ENCODE data around the gene PTPRM. TPM values are rescaled to one million over a fixed set of nuclear protein-coding genes. Genes with fewer than 3 reads are reported as not detected.

PTPRM gene
- total RNA-seq, 4 donors from 2014 or later, result 21.4 to 41.8 (median 29.6) TPM

- intact Hi-C loops (cut with DNase I; ENCODE audit: low total_unique reads), result no loop called here
- no peak overlapping the region for H3K4me3 ChIP-seq (ENCODE audit: low read depth, poor library complexity, severe bottlenecking)
- TF ChIP-seq CTCF (IDR thresholded peaks at IDR 0.05) (no peak), POLR2A (IDR thresholded peaks at IDR 0.05) (no peak)
- DNase-seq (ENCODE audit: low spot score in 2 of 2), result no peak
- WGBS, 2 donors, result 92 to 94% methylated on average over 8 of the region's 8 CpGs
Measured at GRCh38 chr18:7678389-7678788, 111.3 kb downstream of the PTPRM start.

GRCh38 chr18:7678801-7679200 is 111.7 kb downstream of the PTPRM start:
- no peak for DNase-seq (ENCODE audit: low spot score in 2 of 2)
- TF ChIP-seq CTCF (IDR thresholded peaks at IDR 0.05) (no peak), POLR2A (IDR thresholded peaks at IDR 0.05) (no peak)
- WGBS, 2 donors, result 72 to 73% methylated on average over 4 of the region's 4 CpGs
- no peak overlapping the region for H3K4me3 ChIP-seq (ENCODE audit: low read depth, poor library complexity, severe bottlenecking)
- intact Hi-C loops (cut with DNase I; ENCODE audit: low total_unique reads), result no loop called here

- TF ChIP-seq POLR2A (IDR thresholded peaks at IDR 0.05), result no peak
- TF ChIP-seq CTCF (IDR thresholded peaks at IDR 0.05), result no peak
- intact Hi-C loops (cut with DNase I; ENCODE audit: low total_unique reads), result no loop called here
- 59 to 67% methylated on average over 3 of the region's 3 CpGs for WGBS, 2 donors
- no peak for DNase-seq (ENCODE audit: low spot score in 2 of 2)
- no peak overlapping the region for H3K4me3 ChIP-seq (ENCODE audit: low read depth, poor library complexity, severe bottlenecking)
Measured at GRCh38 chr18:7681298-7681697, 114.2 kb downstream of the PTPRM start.

- no peak overlapping the region for H3K4me3 ChIP-seq (ENCODE audit: low read depth, poor library complexity, severe bottlenecking)
- intact Hi-C loops (cut with DNase I; ENCODE audit: low total_unique reads), result no loop called here
- TF ChIP-seq CTCF (IDR thresholded peaks at IDR 0.05) (no peak), POLR2A (IDR thresholded peaks at IDR 0.05) (no peak)
- DNase-seq (ENCODE audit: low spot score in 2 of 2), result no peak
Measured at GRCh38 chr18:7682321-7682720, 115.2 kb downstream of the PTPRM start.

GRCh38 chr18:7683753-7684152 is 116.6 kb downstream of the PTPRM start:
- no peak for DNase-seq (ENCODE audit: low spot score in 2 of 2)
- TF ChIP-seq CTCF (IDR thresholded peaks at IDR 0.05), result no peak
- no peak for TF ChIP-seq POLR2A (IDR thresholded peaks at IDR 0.05)
- H3K4me3 ChIP-seq (ENCODE audit: low read depth, poor library complexity, severe bottlenecking), result no peak overlapping the region
- intact Hi-C loops (cut with DNase I; ENCODE audit: low total_unique reads), result no loop called here
- WGBS, 2 donors, result 90 to 98% methylated on average over 3 of the region's 3 CpGs

GRCh38 chr18:7684357-7684756 is 117.2 kb downstream of the PTPRM start:
- TF ChIP-seq CTCF (IDR thresholded peaks at IDR 0.05) (no peak), POLR2A (IDR thresholded peaks at IDR 0.05) (no peak)
- WGBS, 2 donors, result 91 to 94% methylated on average over 4 of the region's 4 CpGs
- no peak for DNase-seq (ENCODE audit: low spot score in 2 of 2)
- no peak overlapping the region for H3K4me3 ChIP-seq (ENCODE audit: low read depth, poor library complexity, severe bottlenecking)
- intact Hi-C loops (cut with DNase I; ENCODE audit: low total_unique reads), result no loop called here

All from lower leg skin (tissue), 4 donors.